Measurements from ENCODE around the gene TEAD1.

GRCh38 chr11:12840871-12841660 is 166.8 kb downstream of the TEAD1 start:
- no peak for TF ChIP-seq CTCF (IDR thresholded peaks at IDR 0.05)
- no peak for TF ChIP-seq POLR2A (IDR thresholded peaks at IDR 0.05)
